COLO829 (cell line): ENCODE results near the gene CHST12.
"Not testable (repeated sequence)": the region's sequence is repeated elsewhere in the genome, so short reads cannot be mapped to it uniquely, and the experiment has no call there.

Source experiments
- DNase-seq: peaks from one replicate; pipeline ENCODE4 v3.0.0; 2012; ENCODE audit warnings: low spot score

CHST12 gene

GRCh38 chr7:2378125-2378524 lies 25.3 kb upstream of the CHST12 start:
- not testable (repeated sequence) for DNase-seq

GRCh38 chr7:2379161-2379560 lies 24.2 kb upstream of the CHST12 start:
- no peak for DNase-seq

GRCh38 chr7:2379821-2380450 lies 23.5 kb upstream of the CHST12 start:
- DNase-seq, result no peak

- no peak for DNase-seq
Measured at GRCh38 chr7:2380461-2380860, 22.9 kb upstream of the CHST12 start.

- DNase-seq, result no peak
Measured at GRCh38 chr7:2381227-2381626, 22.2 kb upstream of the CHST12 start.

GRCh38 chr7:2381881-2382509 lies 21.4 kb upstream of the CHST12 start:
- no peak for DNase-seq

GRCh38 chr7:2383543-2384274 lies 19.7 kb upstream of the CHST12 start:
- DNase-seq, result no peak

GRCh38 chr7:2384354-2385243 lies 18.8 kb upstream of the CHST12 start:
- no peak for DNase-seq

GRCh38 chr7:2386122-2386521 lies 17.3 kb upstream of the CHST12 start:
- DNase-seq, result not testable (repeated sequence)

GRCh38 chr7:2386964-2387669 lies 16.3 kb upstream of the CHST12 start:
- no peak for DNase-seq

- no peak for DNase-seq
Measured at GRCh38 chr7:2387897-2388636, 15.3 kb upstream of the CHST12 start.

- no peak for DNase-seq
Measured at GRCh38 chr7:2388637-2388954, 14.8 kb upstream of the CHST12 start.

- DNase-seq, result peak; percentile 63
Measured at GRCh38 chr7:2390020-2390816, 13.2 kb upstream of the CHST12 start.

- no peak for DNase-seq
Measured at GRCh38 chr7:2393706-2394105, 9.7 kb upstream of the CHST12 start.

GRCh38 chr7:2394566-2395082 lies 8.8 kb upstream of the CHST12 start:
- no peak for DNase-seq

GRCh38 chr7:2398506-2398905 lies 4.9 kb upstream of the CHST12 start:
- no peak for DNase-seq

- DNase-seq, result peak; percentile 91
Measured at GRCh38 chr7:2399848-2400587, 3.4 kb upstream of the CHST12 start.

- no peak for DNase-seq
Measured at GRCh38 chr7:2402687-2403013, 761 bp upstream of the CHST12 start.
